ENCODE results near the gene CLMP.
"Not testable (repeated sequence)": the region's sequence is repeated elsewhere in the genome, so short reads cannot be mapped to it uniquely, and the experiment has no call there.

Gene CLMP

DNA sequence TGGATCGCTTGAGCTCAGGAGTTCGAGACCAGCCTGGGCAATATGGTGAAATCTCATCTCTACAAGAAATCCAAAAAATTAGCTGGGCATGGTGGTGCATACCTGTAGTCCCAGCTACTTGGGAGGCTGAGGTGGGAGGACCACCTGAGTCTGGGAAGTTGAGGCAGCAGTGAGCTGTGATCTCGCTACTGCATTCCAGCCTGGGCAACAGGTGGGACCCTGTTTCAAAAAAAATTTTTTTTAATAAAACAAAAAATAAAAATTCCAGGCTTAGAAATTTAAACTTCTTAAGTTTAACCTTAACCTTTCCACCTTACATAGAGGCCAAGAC is 21.2 kb downstream of the CLMP start:
- FAIRE-seq (no peak), DNase-seq (ENCODE audit: insufficient read length, low spot score) (no peak)

DNA sequence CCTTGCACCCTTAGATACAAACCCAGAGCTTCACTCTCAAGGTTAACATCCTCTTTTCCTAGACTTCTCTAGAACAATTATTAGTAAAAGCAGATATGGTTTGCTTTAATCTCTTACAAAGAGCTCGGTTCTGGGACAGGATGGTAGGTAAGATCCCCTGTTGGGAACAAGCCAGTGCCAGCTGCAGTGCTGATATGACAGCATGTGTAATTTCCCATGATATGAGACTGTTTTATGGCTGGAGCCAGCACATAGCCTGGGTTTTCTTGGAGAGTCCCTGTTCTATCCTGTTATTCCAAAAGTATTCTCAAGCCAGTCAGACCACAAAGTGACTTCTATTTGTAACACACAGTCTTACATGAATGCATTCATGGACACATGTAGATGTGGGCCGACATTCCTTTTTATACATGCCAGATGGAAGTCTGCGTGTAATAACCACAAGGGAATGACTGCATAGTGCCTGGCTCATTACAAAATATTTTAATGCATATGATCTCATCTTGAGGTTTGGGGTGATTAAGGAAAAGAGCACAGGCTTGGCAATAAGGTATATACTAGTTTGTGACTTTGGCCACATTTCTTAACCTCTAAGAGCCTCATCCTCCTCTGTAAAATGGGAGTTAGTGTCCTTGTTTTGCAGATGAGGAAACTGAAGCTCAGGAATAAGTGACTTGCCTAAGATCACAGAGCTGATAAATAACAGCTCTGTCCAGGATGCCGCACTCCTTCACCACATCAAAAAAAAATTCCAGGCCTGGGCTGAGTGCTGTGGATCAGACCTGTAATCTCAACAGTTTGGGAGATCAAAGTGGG is 21.8 kb downstream of the CLMP start:
- DNase-seq (ENCODE audit: insufficient read length, low spot score) (no peak), FAIRE-seq (peak; percentile 76)

DNA sequence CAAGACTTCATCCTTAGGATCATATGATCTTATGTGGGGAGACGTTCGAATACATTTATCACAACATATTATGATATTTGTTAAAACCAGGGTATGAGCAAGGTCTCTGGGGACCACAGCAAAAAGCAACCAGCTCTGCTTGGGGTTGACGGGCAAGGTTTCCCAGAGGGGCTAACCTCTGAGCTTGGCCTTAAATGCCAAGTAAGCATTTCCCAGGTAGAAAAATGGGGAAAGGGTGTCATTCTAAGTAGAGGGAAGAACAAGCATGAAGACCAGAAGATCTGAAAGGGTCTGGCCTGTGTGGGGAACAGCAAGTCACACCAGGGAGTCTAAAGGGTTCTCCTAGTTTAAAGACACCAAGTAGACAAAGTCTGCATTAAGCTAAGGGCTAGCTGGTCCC is 24.1 kb downstream of the CLMP start:
- no peak for FAIRE-seq
- DNase-seq (ENCODE audit: insufficient read length, low spot score), result no peak

DNA sequence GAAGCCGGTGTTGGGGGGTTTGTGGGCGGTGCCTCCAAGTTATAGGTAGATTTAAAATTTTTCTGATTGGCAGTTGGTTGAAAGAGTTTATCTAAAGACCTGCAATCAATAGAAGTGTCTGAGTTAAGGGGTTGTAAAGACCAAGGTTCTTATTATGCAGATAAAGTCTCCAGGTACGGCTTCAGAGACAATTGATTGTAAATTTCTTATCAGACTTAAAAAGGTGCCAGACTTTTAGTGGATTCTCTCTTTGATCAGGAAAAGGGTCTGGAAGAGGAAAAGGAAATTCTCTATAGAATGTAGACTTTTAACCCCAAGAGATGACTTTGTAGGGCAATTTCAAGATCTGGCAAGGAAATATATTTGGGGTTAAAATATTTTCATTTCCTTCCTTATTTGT is 25.2 kb downstream of the CLMP start:
- no peak for FAIRE-seq
- no peak for DNase-seq (ENCODE audit: insufficient read length, low spot score)

DNA sequence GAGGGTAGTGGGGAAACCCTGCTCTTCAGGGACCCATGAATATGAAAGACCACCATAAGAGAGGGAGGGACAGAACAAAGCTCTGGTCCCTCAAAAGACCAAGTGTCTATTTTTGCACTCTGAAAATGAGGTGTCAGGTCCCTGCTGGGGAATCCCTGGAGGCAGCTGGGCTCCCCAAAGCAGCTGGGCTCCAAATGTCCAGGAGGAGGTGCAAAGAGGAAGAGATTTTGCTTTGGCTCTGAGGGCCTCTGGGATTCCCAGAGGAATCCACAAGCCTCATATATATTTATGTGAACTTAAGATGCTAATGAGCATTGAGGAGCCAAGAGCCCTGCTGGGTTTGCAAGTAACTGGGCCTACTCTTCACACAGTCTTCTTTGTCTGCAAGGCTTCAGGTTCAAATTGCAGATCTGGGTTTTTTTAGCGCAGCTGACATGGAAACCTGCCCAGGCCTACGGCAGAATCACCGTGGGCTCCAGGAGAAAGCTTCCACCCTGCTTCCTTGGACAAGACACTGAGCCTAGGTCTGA is 26.0 kb downstream of the CLMP start:
- no peak for FAIRE-seq
- no peak for DNase-seq (ENCODE audit: insufficient read length, low spot score)

DNA sequence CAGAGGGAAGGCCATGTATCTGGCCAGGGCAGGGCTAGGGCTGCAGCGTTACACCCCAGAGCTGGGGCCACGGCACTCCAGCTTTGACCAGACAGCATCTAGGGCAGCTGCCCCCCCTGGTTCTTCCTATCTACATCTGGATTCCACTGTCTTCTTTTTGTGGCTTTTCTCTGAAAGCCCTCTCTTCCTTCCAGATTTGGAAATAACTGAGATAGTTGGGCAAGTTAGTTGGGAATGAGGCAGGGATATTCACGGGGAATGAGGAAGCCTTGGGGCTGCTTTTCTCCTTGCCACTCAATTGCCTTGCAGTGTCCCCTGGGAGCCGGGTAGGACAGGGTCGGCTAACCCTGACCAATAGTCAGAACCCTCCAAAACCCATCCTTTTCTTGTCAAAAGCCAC is 26.8 kb downstream of the CLMP start:
- no peak for FAIRE-seq

DNA sequence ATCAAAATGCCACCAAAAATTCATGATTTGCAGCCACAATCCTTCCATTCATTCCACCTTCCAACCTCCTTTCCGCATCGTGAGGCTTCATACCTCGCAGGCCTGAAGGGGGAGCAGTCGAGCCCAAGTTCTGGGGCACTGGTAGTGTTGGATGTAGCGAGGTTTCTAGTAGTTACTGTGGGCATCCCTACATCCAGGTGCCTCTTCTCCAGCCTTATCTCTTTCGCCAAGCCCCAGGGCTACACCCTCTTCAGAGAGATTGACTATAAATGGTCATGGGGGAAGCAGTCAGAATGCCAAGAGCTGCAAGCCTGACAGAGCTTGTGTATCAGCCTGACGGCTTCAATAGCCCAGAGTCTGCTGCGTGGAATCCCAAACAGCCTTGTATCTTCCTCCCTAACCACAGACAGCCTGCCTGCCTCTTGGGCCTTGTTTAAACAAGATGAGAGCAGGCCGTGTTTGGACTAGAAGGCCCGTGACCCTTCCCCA is 28.9 kb downstream of the CLMP start:
- DNase-seq (ENCODE audit: insufficient read length, low spot score), result no peak
- FAIRE-seq, result peak; percentile 74

More for the DNA sequence above, 26.8 kb downstream of the CLMP start:
- DNase-seq (ENCODE audit: insufficient read length, low spot score), result no peak

DNA sequence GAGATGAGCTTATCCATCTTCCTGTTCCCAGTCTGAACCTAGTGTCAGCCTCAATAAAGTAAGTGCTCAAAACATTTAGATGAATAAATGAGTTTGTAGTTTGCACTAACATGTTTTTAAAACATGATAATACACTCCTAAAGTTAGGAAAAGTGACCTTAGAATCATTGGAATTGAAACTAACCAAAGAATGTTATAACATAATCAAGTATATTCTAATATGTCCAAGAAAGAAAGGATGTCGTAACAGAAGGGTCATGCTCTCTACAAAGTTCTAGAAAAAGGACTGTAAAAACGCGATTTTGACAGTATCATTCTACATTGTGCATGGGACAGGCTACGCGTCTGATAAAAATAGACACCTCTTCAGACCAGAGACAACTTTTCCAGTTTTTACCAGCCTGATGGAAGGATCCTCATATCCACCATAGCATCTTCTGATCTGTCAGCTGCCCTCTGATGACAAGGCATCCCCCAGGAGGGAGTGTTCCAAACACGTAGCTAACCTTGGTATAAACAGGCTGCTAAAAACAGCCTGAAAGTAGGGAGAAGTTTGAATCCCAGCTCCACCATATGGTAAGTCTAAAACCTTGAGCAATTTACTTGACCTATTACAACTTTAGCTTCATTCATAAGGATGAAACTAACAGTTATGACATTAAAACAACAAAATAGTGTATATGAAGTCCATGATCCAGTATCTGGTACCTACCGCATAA is 30.2 kb downstream of the CLMP start:
- DNase-seq (ENCODE audit: insufficient read length, low spot score), result no peak
- FAIRE-seq, result peak; percentile 16

DNA sequence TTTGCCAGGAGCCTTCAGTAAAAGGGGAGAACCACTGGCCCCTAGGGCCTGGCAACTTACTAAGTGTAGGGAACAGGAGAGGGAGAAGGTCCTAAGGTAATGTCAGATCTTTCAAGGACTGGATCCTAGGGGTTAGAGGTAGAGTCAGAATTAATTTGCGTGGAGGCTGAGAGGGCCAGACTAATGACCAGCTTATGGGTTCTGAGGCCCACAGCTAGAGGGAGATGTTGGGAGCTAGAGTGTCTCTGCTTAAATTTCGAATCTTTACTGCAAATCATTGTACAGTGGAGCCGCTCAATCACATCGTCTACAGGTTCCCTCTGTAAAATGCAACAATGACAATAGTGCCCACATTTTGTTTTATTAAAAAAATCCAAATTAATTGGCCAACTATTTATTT is 31.4 kb downstream of the CLMP start:
- FAIRE-seq (no peak), DNase-seq (ENCODE audit: insufficient read length, low spot score) (no peak)

DNA sequence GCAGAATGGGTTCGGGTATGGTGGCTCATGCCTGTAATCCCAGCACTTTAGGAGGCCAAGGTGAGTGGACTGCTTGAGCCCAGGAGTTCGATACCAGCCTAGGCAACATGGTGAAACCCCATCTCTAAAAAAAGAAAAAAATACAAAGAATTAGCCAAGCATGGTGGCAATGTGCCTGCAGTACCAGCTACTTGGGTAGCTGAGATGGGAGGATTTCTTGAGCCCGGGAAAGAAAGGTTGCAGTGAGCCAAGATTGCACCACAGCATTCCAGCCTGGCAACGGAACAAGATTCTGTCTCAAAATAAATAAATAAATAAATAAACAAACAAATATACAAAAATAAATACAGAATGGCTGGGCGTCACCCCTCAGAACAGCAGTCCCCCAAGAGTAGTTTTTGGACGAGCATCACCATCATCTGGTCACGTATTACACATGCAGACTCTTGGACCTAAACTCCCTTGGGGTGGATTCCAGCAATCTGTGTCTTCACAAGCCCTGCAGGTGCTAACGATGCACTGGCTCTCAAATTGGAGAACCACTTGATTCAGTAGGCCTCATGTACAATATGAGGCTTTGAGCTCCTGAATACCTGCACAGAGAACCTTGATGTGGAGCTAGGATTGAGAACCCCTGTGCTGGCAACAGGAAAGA is 33.5 kb downstream of the CLMP start:
- FAIRE-seq, result no peak

DNA sequence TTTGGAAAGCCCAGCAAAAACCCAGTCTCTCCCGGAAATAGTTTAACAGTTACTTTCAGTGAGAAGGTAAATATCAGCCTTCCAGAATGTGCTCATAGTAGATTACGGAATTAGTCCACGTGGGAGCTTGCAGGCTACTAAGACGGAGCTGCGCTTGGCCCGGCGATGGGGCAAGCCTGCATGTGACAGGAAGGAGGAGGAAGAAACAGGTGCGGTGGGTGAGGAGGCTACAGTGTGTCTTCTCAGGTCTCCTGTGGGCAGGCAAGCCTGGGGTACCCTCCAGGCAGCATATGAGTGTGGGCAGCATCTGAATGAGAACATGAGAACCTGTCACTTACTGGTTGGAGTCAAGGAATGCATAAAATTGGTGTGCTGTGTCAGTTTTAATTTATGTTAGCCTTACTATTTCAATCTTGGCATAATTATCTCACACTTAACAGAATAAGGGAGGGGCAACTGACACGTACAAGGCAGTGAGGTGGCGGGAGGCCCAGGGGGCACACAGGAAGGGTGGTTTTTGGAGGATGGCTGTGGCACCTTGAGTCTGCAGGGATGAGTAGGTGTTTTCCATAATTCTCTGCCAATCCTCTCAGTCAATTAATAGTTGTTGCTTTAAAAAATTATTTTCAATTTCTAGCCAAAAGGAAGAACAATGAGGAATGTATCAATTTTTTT is 35.7 kb downstream of the CLMP start:
- peak; percentile 31 for FAIRE-seq

More for the DNA sequence above, 33.5 kb downstream of the CLMP start:
- DNase-seq (ENCODE audit: insufficient read length, low spot score), result no peak

DNA sequence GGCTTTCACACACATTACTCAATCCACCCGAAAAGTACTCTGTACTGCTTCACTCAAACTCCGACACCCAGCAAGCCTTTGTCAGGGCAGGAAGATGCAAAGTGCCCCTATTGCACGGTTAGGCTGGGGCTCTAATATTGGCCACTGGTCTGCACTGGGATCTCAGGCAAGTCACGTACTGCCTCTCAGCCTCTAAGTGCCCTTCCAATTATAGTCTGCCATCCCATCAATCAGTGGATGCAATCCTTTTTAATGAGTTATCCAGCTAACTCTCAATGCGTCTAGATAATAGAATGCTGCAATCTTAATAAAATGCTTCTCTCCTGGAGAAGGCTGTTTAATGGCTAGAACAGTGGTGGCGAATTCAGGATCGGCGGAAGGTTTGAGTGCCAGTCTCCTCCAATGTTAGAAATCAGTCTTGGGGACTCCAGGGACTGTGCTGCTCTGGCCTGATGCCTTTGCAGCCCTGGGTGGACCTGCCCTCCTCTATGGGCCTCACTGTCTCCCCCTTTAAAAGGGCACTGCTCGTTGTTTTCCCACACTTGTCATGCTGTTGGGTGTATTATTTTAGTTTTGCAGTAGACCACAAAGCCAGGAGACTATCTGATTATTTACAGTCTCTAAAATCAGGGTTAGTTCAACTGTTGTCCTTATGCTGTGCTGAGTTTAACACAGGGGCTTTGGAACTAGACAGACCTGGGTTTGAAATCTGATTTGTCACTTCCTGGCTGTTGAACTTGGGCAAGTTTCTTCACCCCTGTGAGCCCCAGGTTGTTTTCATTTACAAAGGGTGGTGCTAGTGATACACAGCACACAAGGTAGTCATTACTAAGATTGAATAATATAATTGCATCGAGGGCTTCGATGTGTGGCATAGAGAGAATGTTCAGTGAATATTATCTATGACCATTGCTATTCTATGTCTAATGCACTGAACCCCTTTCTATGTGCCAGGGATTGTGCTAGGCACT is 36.7 kb downstream of the CLMP start:
- DNase-seq (ENCODE audit: insufficient read length, low spot score) (no peak), FAIRE-seq (peak; percentile 46)

More for the DNA sequence above, 35.7 kb downstream of the CLMP start:
- DNase-seq (ENCODE audit: insufficient read length, low spot score), result no peak

DNA sequence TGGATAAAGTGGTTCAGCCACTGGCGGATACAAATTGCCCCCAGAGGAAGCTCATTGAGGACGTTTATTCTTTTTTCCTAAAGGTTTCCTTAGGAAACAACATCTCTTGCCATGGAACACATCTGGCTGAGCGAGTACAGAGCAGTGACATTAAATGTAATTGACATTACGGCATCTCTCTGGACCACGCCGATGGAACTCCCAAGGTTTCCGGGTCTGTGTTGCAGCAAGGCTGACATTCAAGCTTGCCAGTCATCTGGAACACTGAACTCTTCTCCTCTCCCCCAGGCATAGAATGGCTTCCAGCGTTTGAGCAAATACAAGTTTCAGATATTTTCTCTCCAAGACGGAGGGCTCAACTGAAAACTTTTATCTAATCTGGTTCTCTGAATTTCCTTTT is 42.1 kb downstream of the CLMP start:
- FAIRE-seq (no peak), DNase-seq (ENCODE audit: insufficient read length, low spot score) (no peak)

DNA sequence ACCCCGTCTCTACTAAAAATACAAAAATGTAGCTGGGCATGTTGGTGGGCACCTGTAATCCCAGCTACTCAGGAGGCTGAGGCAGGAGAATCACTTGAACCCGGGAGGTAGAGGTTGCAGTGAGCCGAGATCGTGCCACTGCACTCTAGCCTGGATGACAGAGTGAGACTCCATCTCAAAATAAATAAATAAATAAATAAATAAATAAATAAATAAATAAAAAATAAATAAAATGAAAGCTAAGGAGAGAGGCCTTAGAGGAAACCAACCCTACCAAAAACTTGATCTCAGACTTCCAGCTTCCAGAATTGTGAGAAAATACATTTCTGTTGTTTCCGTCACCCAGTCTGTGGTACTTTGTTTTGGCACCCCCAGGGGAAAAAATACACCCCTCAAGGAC is 42.7 kb downstream of the CLMP start:
- DNase-seq (ENCODE audit: insufficient read length, low spot score); FAIRE-seq: not testable (repeated sequence)

DNA sequence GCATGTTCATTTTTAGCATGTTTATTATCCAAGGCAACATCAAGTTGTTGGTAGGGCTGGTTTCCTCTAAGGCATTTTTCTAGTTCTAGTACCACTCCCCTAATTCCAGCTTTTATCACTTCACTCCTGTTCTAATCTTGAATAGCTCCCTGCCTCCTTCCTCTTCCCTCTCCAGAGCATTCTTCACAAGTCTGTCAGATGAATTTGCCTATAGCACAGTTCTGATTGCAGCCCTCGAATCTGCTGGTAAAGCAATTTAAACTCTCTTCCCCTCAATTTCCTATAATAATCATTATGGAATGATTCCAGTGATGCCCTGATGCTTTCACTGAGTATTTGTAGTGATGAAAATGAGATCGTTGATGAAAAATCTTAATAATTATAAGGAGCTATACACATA is 43.3 kb downstream of the CLMP start:
- DNase-seq (ENCODE audit: insufficient read length, low spot score), result no peak
- FAIRE-seq, result peak; percentile 4

DNA sequence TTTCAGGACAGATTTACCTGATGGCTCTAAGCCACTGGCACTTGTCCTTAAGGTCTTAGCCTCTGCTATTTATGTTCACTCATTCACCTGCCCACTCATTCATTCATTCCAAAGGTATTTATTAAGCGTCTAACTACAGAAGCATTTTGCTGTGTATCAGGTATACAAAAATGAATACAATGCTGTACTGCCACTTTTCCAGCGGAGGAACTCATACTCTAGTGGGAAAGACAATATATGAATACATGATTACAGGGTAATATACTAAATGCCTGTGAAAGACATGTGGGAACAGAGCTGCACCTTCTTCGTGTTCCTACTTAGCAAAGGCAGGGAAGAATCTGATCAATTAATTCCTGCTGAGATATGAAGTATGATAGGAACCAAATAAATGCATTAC is 43.7 kb downstream of the CLMP start:
- DNase-seq (ENCODE audit: insufficient read length, low spot score) (no peak), FAIRE-seq (no peak)

DNA sequence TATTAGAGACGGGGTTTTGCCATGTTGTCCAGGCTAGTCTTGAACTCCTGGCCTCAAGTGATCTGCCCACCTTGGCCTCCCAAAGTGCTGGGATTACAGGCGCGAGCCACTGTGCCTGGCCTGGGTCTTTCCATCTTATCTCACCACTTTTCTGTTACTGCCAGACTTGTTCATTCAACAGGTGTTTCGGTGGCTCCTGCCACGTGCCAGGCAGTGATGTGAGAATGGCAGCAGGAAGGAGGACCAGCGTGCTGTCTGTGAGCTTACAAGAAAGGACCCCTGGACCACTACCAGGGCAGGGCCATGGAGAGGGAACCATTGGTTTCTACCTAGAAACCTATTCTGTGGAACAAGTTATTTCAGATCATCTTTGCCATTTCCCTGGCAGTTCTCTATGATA is 44.2 kb downstream of the CLMP start:
- FAIRE-seq (no peak), DNase-seq (ENCODE audit: insufficient read length, low spot score) (no peak)

DNA sequence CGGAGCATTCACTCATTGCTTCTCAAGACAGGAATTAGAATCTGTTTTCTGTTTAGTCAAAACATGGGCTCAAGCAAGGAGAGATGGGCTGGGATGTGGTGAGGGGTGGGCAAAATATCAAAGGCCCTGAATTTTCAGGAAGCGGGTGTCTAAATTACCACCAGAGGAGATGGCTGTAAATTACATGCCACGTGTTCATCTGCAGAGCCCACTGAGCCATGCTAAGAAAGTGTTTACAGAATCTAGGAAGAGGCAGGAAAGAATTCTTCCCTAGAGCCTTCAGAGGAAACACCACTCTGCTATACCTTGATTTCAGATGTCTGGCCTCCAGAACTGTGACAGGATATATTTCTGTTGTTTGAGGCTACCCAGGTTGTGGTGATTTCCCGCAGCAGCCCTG is 46.1 kb downstream of the CLMP start:
- FAIRE-seq, result no peak

DNA sequence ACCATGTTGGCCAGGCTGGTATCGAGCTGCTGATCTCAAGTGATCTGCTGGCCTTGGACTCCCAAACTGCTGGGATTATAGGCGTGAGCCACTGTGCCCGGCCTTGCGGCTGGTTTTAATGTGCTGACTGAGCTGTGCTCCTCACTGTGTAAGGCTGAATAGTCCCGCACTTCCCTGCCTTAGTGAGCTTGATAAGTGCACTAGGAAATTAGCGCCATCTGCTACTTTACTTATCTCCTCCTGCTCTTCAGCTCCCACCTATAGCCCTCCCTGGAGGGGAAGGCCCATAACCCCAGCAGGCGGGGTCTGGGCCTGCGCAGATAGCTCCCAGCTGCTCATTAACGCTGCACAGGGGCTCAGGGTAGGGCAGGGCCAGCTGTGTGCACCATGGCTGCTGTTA is 49.4 kb downstream of the CLMP start:
- FAIRE-seq (peak; percentile 62), DNase-seq (ENCODE audit: insufficient read length, low spot score) (no peak)

More for the DNA sequence above, 46.1 kb downstream of the CLMP start:
- DNase-seq (ENCODE audit: insufficient read length, low spot score), result no peak

DNA sequence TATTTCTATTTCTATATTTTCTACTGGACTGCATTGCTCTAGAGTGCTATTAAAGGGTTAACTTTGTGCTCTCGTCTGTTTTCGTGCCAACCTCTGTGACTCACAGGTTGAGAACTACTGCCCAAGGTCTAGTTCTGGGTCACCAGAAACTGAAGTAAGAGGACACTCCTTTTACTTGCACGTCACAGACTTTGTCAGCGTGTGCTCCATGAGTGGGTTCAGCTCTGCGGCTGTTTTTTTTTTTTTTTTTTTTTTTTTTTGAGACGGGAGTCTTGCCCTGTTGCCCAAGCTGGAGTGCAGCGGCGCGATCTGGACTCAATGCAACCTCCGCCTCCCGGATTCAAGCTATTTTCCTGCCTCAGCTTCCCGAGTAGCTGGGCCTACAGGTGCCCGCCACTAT is 49.8 kb downstream of the CLMP start:
- DNase-seq (ENCODE audit: insufficient read length, low spot score), result peak; percentile 98

More for the DNA sequence above, 49.8 kb downstream of the CLMP start:
- peak; percentile 94 for FAIRE-seq

Measured in HTR-8/SVneo (cell line).